ENCODE data around the gene HSPB8. TPM values are rescaled to one million over a fixed set of nuclear protein-coding genes. Genes with fewer than 3 reads are reported as not detected.

Gene HSPB8
- total RNA-seq, 6 experiments from 2014 or later: 18.9 to 40.1 (median 22.2) TPM

- Mint-ChIP-seq H3K36me3 (ENCODE audit: low read depth) (no peaks in the 10 kb centered on the region), H3K4me3 (no peak overlapping the region), H3K9me3 (no peaks in the 10 kb centered on the region; the same call in 1 of the 2 replicates), H3K27ac (no peak overlapping the region), H3K27me3 (ENCODE audit: insufficient read depth) (peaks cover 1% of the 10 kb centered on the region; the same call in 1 of the 2 replicates), H3K4me1 (ENCODE audit: low read depth) (no peaks in the 10 kb centered on the region)
- no peak for DNase-seq
- TF ChIP-seq, protein P1, sequence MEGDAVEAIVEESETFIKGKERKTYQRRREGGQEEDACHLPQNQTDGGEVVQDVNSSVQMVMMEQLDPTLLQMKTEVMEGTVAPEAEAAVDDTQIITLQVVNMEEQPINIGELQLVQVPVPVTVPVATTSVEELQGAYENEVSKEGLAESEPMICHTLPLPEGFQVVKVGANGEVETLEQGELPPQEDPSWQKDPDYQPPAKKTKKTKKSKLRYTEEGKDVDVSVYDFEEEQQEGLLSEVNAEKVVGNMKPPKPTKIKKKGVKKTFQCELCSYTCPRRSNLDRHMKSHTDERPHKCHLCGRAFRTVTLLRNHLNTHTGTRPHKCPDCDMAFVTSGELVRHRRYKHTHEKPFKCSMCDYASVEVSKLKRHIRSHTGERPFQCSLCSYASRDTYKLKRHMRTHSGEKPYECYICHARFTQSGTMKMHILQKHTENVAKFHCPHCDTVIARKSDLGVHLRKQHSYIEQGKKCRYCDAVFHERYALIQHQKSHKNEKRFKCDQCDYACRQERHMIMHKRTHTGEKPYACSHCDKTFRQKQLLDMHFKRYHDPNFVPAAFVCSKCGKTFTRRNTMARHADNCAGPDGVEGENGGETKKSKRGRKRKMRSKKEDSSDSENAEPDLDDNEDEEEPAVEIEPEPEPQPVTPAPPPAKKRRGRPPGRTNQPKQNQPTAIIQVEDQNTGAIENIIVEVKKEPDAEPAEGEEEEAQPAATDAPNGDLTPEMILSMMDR (IDR thresholded peaks at IDR 0.05): no peak
Measured at GRCh38 chr12:119225454-119225853, 46.7 kb downstream of the HSPB8 start.

- DNase-seq: no peak
- Mint-ChIP-seq H3K27ac (no peak overlapping the region), H3K9me3 (peaks cover under 1% of the 10 kb centered on the region; the same call in 1 of the 2 replicates), H3K36me3 (ENCODE audit: low read depth) (no peaks in the 10 kb centered on the region), H3K27me3 (ENCODE audit: insufficient read depth) (peaks cover 1% of the 10 kb centered on the region; the same call in 1 of the 2 replicates), H3K4me3 (no peak overlapping the region), H3K4me1 (ENCODE audit: low read depth) (no peaks in the 10 kb centered on the region)
- TF ChIP-seq, protein P1 (IDR thresholded peaks at IDR 0.05): no peak
Measured at GRCh38 chr12:119227292-119227691, 48.6 kb downstream of the HSPB8 start.

DNA sequence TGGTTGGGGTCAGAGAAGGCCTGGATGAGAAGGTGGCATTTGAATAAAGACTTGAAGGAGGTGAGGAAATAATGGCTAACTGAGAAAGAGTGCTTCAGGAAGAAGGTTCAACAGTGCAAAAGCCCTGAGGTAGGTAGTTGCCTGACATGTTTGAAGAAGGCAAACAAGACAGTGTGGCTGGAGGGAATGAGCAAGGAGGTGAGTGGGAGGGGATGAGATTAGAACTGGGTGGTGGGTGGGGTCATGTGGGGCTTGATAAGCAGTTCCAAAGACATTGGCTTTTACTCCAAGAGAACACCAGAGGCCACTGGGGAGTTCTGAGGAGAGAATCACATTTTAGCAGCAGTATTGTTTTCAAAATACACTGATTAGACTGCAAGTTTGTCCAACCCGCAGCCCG lies 50.5 kb downstream of the HSPB8 start:
- TF ChIP-seq, protein P1 (IDR thresholded peaks at IDR 0.05): no peak
- H3K9me3 Mint-ChIP-seq: peaks cover 5% of the 10 kb centered on the region; the same call in 1 of the 2 replicates
- H3K4me3 Mint-ChIP-seq: no peak overlapping the region
- no peak for DNase-seq
- H3K27me3 Mint-ChIP-seq (ENCODE audit: insufficient read depth): no peaks in the 10 kb centered on the region; the same call in none of the 2 replicates
- no peaks in the 10 kb centered on the region for H3K36me3 Mint-ChIP-seq (ENCODE audit: low read depth)
- H3K4me1 Mint-ChIP-seq (ENCODE audit: low read depth): no peaks in the 10 kb centered on the region
- H3K27ac Mint-ChIP-seq: no peak overlapping the region

GRCh38 chr12:119229837-119230236 lies 51.1 kb downstream of the HSPB8 start:
- TF ChIP-seq, protein P1 (IDR thresholded peaks at IDR 0.05): no peak
- H3K9me3 Mint-ChIP-seq: peaks cover 5% of the 10 kb centered on the region; the same call in 1 of the 2 replicates
- no peaks in the 10 kb centered on the region; the same call in none of the 2 replicates for H3K27me3 Mint-ChIP-seq (ENCODE audit: insufficient read depth)
- H3K27ac Mint-ChIP-seq: no peak overlapping the region
- no peaks in the 10 kb centered on the region for H3K4me1 Mint-ChIP-seq (ENCODE audit: low read depth)
- H3K36me3 Mint-ChIP-seq (ENCODE audit: low read depth): no peaks in the 10 kb centered on the region
- H3K4me3 Mint-ChIP-seq: peak overlapping the region; percentile 35; the same call in 1 of the 2 replicates
- peak; percentile 18 for DNase-seq

GRCh38 chr12:119230807-119231206 lies 52.1 kb downstream of the HSPB8 start:
- H3K4me1 Mint-ChIP-seq (ENCODE audit: low read depth): no peaks in the 10 kb centered on the region
- H3K27ac Mint-ChIP-seq: no peak overlapping the region
- H3K27me3 Mint-ChIP-seq (ENCODE audit: insufficient read depth): no peaks in the 10 kb centered on the region; the same call in none of the 2 replicates
- H3K9me3 Mint-ChIP-seq: peaks cover 5% of the 10 kb centered on the region; the same call in 1 of the 2 replicates
- TF ChIP-seq, protein P1 (IDR thresholded peaks at IDR 0.05): no peak
- DNase-seq: no peak
- H3K4me3 Mint-ChIP-seq: no peak overlapping the region
- H3K36me3 Mint-ChIP-seq (ENCODE audit: low read depth): no peaks in the 10 kb centered on the region

Data from HFFc6 (cell line).